Smooth muscle cell of trachea (primary cell): ENCODE measurements around the gene RMND5B. TPM values are rescaled to one million over a fixed set of nuclear protein-coding genes. Genes with fewer than 3 reads are reported as not detected.

Experiments used
- total RNA-seq: library from RNA; depleted of rRNA; stranded (reverse); fragments of >200 nt; gene quantifications from 2 replicates; pipeline ENCODE4 v1.2.1, GENCODE V29; 2014

RMND5B gene, protein sequence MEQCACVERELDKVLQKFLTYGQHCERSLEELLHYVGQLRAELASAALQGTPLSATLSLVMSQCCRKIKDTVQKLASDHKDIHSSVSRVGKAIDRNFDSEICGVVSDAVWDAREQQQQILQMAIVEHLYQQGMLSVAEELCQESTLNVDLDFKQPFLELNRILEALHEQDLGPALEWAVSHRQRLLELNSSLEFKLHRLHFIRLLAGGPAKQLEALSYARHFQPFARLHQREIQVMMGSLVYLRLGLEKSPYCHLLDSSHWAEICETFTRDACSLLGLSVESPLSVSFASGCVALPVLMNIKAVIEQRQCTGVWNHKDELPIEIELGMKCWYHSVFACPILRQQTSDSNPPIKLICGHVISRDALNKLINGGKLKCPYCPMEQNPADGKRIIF
- 25.3 and 26.0 TPM in 2 replicates for total RNA-seq

DNA sequence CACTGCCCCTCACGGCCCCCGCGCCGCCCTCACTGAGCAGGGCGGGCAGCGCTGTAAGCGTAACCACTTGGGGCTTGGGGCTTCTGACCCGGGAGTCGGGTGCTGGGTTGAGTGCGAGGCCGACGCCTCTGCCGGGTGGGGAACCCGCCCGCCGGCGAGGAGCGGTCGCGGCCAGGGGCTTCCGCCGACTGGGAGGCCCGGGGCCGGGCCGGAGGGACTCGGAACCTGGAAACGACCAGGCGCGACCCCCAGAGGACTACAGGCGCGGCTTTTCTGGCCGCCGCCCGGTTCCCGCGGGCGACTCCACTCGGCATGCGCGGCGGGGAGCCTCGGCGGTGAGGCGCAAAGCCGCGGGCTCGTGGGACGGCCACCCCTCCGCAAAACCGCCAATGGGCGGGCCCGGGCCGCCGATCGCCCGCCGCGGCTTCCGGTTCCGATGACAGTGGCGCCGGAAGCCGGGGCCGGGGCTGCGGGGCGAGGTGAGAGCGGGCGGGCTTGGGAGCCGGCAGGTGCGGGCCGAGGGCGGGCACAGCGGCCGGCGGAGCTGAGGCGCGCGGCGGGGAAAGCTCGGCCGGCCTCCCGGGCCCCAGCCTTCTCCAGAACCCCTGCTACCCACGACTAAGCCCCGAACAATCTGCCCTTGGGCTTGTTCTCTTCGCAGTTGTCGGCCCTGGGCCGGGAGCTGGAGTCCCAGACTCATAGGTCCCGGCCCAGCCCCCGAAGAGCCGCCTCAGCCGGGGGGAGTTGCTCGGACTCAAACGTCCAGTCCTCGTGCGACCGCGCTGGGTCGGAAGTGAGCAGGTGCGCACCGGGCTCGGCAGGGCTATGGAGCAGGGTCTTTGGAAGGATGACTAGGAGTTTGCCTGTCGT, at the start of gene RMND5B:
TSS of gene RMND5B (plus strand) at position 439 of the 870 bp plus-strand sequence. CDS start 7,106 bp downstream, outside the sequence.

DNA sequence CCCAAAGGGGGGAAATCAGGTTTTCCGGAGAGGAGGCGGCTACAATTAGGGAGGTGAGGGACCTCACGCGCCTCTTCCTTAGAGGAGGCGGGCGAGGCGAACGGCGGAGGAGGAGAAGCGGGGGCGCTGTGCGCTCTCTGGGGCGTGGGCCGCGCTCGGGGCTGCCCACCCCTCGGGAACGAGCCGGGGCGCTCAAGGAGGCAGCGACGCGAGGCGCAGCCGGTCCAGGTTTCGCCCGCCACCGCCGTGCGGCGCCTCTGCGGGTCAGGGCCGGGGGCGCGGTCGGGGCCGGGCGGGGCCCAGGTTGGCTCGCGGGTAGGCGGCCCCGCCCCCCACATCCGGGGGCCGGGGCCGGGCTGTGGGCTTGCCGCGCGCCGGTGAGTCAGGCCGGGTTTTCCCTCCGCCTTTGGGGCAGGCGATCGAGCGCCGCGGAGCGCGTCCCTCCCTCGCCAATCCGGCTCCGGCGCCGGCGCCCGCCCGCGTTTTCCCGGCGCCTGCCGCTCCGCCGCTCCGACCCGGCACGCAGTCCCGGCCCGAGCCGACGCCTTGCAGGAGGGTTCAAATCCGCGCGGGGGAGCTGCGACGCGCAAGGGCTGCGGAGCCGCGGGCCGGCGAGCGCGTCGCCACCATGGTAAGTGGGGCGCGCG, 17.6 kb upstream of the RMND5B start, which contains the start of gene N4BP3:
TSS of gene N4BP3 (plus strand) at position 392 of the 647 bp plus-strand sequence. CDS start 6,052 bp downstream, outside the sequence.

DNA sequence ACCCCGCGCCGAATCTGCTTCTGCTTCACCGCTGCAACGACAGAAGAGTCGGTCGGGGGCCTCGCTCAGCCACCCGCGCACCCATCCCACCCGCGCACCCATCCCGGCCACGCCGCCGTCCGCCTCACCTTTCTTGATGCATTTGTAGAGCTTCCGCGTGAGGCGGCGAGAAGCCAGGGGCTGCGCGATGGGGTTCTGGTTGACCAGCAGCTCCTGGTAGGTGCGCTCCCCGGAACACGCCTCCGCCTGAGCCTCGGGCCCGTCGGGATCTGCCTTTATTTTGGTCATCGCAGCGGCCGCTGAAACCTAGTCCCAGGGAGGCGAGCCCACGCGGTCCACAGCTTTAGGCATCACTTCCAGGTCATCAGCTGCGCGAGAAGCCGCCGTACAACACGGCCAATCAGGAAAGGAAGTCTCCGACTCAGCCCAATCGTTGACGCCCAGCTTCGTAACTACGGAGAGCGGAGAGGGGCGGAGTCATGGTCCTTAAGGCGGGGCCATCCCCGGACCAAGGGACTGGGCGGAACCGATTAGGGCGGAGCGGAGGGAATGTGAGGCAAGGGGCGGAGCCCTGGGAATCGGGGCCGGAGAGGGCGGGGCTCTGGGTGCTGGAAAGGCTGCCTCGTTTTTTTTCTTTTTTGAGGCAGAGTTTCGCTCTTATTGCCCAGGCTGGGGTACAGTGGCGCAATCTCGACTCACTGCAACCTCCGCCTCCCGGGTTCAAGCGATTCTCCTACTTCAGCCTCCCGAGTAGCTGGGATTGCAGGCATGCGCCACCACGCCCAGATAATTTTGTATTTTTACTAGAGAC, 22.9 kb downstream of the RMND5B start, which contains the start of gene NHP2:
TSS of gene NHP2 (minus strand) at position 356 of the 811 bp plus-strand sequence. CDS start at position 288, 68 bp downstream.

DNA sequence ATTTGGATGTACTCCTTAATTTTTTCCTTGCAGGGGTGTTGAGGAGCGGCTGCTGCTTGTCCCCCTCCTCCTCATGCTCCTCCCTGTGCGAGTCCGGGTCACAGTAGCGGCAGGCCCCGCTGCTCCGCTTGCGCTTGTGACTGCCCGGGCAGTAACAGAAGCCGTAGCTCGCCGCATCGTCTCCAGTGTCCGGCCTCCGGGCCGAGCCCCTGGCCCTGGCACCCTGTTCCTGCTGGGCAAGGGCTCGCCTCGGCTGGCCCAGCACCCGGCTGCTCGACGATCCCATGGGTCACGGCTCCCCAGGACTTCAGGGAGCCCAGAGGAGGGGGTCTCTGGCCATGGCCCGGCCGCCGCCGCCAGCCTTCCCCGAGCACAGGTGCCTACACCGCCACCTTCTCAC, 56.2 kb downstream of the RMND5B start, which contains the start of gene GMCL2:
TSS of gene GMCL2 (minus strand) at position 358 of the 400 bp plus-strand sequence. CDS start at position 286, 72 bp downstream.

Other genes with a start within 250 kb of the RMND5B start
- gene PROP1, start 134.8 kb upstream of the RMND5B start, total RNA-seq = not detected in 2 replicates
- 1.7 and 2.2 TPM in 2 replicates for gene N4BP3, start 17.5 kb upstream of the RMND5B start, total RNA-seq
- gene NHP2, start 22.9 kb downstream of the RMND5B start, total RNA-seq = 101 and 189 TPM in 2 replicates
- under 0.01 TPM in 1 of 2 replicates, not detected in the other for gene GMCL2, start 56.4 kb downstream of the RMND5B start, total RNA-seq
- gene HNRNPAB, start 73.5 kb downstream of the RMND5B start, total RNA-seq = 32.4 and 37.5 TPM in 2 replicates
- gene PHYKPL, start 101.8 kb downstream of the RMND5B start, total RNA-seq = 35.5 and 58.2 TPM in 2 replicates